GM19025 (cell line): ENCODE results near the gene AKAP6.

Experiments
- ATAC-seq: cut with Tn5 transposase; IDR thresholded peaks from one replicate; pipeline ENCODE4 v1.9.1; 2021; ENCODE audit warnings: mild to moderate bottlenecking, low read depth, moderate library complexity; ENCODE audit not compliant: unreplicated experiment

Gene AKAP6

DNA sequence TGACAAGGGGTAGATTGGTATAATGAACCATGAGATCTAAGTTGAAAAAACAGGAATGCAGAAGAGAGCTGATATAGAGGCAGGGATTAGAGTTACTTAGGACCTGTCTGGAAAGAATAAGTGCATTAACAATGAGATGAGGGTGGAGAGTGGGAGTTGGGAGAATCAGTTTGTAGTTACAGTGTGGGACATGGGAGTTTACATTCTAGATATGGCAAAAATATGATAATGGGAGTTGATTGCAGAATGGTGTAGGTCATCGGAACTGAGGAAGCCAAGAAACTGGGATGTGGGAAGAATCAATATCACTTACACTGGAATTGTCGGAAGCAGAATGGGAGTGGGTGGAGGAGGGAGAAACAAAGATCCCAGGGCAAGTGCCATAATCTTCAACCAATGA lies 308.5 kb downstream of the AKAP6 start:
- no peak for ATAC-seq

GRCh38 chr14:32639208-32639607 lies 310.1 kb downstream of the AKAP6 start:
- ATAC-seq = no peak

DNA sequence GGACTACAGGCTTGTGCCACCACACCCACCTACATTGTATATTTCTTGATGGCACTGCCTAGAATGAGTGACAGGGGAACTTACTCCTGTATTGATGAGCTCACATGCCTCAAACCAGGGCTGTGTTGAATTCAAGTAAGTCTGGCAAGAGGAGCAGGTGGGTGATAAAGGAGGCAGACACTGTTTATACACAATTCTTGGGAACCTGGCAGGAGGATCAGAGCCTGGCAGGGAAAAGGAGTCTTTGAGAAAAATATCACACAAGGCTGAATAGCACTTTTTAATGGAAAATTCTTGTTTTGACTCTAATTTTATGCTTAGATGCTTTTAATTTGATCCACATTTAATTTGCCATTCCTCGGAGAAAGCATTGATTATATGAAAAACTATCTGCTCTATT lies 316.5 kb downstream of the AKAP6 start:
- ATAC-seq = no peak

DNA sequence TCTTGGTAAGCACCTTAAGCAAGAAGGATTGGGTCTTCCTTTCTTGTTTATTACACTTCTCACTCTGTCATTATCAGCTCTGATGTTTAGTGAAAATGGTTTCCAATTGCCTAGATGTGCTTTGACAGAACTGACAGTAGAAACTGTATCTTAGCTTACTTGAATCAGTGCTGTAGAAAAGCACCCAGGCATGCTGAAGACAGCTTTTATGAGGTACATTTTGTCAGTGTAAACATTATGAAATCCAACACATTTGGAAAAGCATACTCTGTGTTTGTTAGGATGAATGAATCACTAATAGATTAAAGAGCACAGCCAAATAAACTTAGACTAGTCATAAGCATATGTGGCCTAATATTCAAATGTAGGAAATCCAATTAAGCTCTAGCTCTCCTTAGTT lies 319.3 kb downstream of the AKAP6 start:
- ATAC-seq = no peak

DNA sequence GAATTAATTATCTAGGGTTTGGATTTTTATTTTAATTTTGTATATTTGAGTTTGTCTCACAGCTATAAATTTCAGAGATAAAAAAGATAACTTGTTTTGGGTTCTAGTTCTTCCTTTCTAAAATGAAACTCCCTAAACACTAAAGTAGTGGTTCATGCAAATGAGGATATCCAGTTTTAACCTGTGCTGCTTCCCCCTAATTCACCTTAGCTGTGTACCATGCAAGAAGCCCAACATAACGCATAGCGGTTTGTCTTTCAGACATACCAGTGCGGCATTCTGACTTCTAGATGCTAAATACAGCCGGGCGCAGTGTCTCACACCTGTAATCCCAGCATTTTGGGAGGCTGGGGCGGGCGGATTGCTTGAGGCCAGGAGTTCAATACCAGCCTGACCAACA lies 320.9 kb downstream of the AKAP6 start:
- ATAC-seq = no peak

DNA sequence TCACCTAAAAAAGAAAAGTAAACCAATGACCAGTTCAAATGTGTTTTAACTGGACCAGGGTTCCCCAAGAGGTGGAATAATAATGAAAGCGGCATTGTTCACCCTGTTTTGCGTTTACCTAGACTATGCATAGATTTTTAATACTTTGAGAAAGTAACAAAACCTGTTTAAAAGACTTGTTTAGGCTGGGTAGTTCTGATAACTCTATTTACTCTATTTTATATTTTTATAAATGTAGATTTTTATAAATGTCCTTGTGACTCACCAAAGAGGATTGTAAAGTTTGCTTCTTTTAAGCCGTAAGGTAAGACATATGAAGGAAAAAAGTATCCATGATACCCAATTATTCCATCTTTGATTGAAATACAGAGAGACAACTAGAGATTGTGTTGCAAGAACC lies 321.6 kb downstream of the AKAP6 start:
- ATAC-seq = no peak

DNA sequence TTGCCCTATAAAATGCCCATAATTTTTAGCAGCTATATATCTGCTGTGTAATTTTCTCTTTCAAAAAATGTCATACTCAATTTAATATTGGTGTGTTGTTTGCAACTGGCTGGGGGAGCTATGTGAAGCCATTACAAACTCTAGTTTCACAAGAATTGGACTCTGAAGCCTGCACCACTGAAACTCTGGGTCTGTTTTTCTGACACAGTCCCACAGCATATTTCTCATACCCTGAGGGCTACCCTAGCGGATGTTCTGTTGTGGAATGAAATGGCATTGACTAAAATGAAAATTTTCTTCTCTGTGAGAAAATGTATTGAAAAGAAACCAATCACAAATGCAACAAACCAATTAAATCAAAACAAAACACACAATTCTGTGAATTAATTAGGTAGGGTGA lies 325.0 kb downstream of the AKAP6 start:
- ATAC-seq = no peak

DNA sequence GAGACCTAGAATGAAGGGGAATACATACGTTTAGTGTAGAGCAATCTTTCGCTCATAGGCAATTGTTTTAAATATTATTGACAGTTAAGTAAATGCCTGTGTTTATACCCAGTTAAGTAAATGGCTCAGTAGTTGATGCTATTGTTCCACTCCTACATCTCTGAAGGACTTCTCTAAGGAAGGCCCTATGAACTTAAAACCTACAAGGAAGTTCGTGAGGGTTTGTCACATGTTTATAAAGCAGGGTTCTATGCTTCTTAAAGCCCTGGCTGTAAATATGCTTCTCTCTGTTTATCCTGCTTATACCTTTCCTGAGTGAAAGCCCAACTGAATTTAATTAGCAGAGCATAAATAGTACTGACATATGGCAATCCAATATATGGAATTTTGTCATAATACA lies 327.5 kb downstream of the AKAP6 start:
- no peak for ATAC-seq

DNA sequence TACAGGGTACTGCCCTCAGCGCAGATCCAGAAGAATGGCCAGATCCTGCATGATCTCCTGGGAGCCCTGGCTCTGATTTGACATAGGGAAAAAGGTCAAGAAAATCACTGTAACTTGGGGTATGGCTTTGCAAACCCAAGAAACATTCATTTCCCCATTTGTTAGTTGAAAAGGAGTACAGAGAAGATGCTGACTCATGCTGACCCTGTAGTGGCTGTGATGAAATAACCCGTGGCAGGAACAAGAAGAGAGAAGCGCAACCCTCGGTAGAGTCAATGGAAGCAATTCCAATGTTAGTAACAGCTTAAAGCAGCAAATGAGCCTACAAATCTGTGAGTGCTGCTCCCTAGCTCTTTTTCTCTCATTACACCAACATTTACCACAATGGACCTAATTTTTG lies 328.0 kb downstream of the AKAP6 start:
- ATAC-seq = no peak

DNA sequence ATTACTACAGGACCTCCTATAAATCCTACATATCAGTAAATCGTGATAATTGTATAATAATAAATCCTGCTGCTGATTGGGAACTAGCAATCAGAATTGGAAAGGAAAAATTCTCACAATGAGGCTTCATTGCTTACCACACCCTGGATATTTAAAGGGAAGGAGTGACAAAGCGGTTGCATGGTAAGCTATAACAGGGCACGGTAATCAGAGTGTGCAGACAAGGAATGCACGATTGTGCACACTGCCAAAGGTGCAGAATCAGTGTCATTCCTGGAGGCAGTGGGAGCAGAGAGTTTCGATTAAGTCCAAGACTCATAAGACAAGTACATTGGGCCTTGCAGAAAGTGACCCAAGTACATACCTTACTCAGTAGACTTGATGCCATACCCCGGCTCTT lies 332.1 kb downstream of the AKAP6 start:
- ATAC-seq = no peak

GRCh38 chr14:32662211-32662610 lies 333.1 kb downstream of the AKAP6 start:
- no peak for ATAC-seq

GRCh38 chr14:32666308-32666707 lies 337.2 kb downstream of the AKAP6 start:
- ATAC-seq = no peak

- no peak for ATAC-seq
Measured at GRCh38 chr14:32667287-32667686, 338.2 kb downstream of the AKAP6 start.

GRCh38 chr14:32667791-32668190 lies 338.7 kb downstream of the AKAP6 start:
- no peak for ATAC-seq

DNA sequence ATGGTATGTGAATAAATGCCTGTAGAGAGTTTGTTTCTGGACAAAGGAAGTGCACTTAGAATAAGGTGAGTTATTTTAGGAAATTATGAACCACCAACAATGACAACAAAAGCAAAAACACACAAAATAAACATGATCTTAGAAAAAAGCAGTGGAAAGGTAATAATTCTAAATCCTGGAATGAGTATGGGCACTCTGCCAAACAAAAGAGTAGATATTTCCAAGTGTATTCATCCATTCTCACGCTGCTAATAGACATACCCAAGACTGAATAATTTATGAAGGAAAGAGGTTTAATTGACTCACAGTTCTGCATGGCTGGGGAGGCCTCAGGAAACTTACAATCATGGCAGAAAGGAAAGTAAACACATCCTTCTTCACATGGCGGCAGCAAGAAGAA lies 340.3 kb downstream of the AKAP6 start:
- no peak for ATAC-seq

DNA sequence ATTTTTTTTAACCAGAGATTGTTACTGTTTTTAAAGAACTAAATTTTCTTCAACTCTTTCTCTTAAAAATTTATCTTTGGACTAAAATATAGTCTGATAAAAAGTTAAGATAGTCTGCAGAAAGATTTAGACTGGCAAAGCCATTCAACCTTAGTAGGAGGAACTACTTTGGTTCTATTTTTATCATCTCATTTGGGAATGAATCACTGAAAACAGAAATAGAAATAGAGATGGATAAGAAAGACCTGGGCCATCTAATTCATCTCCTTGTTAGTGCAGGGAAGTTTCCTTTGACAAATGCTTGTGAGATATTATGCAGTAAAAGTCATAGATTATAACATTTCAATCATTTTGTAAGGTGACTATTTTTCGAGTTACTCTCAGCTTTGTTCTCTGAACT lies 346.3 kb downstream of the AKAP6 start:
- ATAC-seq = no peak

DNA sequence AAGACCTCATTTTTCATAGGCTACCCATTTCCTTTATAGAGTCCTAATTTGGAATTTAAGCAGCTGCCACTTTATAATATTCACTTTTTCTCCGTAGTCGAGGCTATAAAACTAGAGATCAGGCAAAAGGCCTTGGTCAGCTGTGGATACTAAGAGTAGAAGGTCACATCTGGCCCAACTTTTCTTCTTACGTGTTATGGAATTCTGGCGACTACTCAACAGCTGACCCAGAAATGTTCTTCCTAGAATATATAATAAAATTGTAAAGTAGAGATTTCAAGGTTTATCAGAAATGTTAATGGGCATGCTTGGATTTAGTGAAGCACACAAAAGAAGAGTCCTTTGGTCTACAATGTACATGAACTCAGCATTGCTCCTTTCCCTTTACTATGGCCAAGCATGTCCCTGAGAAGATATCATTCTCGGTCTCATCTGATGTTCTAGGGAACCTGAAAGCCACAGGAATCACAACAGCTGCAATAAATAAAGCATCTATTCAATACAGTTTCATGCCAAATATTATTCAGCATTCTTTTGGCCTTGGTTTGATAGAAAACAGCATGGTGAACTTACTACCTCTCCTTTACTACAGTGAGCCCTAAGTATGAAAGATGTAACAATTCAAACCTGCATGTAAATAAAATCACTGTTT lies 348.2 kb downstream of the AKAP6 start:
- ATAC-seq = no peak

DNA sequence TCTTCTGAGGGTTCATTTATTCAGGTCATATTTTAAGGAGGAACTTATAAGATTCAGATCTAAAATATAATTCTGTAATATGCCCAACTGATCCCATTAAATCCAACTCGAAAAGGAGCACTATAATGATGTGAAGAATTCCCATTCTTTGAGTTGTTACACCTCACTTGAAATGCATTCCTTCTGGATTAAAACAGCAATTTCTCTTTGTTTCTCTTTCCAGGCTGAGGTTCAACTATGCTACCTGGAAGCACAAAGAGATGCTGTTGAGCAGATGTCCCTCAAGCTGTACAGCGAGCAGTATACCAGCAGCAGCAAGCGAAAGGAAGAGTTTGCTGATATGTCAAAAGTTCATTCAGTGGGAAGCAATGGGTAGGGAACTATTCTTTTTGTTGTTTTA lies 349.0 kb downstream of the AKAP6 start:
- no peak for ATAC-seq

DNA sequence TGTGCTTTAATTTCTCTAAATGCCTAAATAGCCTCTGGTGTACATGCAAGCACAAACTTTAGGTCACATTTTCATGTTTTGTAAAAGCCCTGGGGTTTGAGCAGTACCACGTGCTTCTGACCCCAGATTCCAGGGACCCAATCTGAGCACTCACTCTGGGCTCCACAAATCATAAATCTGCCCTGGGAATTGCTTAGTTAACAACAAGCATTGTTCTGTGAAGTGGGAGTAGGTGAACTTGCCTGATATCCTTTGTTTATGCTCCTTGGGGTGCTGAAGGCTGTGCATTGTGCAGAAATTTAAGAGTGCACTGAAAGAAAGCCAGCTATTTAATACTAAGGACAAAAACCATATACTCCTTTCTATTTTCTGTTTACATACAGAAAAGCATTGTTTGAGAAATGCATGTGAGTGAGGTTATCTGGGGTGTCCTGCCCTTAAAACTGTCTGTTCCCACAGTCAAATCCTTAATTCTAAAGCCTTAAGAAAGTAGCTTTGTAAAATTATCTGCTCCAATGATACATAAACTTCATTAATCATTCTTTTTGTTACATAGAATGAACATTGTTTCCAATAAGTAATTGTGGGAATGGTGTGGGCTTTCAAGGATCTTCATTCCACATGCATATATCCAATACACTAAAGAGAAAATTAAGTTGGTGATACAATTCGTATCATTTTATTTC lies 351.0 kb downstream of the AKAP6 start:
- ATAC-seq = no peak

DNA sequence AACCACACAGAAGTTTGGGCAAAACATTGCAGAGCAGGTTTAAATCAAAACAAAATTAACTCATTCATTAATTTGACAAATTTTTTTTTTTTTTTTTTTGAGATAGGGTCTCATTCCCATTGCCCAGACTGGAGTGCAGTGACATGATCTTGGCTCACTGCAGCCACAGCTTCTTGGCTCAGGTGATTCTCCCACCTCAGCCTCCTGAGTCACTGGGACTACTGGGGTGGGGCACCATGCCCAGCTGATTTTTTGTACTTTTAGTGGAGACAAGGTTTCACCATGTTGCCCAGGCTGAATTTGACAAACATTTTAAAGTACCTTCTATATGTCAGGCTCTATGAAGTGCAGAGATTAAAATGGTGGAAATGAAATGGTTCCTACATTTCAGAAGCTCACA lies 352.5 kb downstream of the AKAP6 start:
- no peak for ATAC-seq

DNA sequence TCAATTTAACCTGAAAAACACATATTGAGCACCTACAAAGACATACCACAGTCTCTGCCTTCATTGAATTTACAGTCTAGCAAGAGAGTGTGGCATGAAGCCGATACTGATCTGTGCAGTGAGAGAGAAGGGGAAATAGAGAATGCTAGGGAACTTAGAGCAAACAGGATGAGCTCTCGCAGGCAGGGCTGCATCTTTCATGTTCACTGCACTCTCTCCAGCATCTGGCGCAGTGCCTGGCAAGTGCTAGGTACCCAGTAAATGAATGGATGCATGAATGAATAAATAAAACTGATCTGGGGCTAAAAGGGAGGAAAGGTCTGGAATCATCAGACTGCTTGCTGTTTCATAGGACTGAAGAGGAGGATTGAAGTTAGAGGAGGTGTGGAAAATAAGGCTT lies 353.1 kb downstream of the AKAP6 start:
- no peak for ATAC-seq

DNA sequence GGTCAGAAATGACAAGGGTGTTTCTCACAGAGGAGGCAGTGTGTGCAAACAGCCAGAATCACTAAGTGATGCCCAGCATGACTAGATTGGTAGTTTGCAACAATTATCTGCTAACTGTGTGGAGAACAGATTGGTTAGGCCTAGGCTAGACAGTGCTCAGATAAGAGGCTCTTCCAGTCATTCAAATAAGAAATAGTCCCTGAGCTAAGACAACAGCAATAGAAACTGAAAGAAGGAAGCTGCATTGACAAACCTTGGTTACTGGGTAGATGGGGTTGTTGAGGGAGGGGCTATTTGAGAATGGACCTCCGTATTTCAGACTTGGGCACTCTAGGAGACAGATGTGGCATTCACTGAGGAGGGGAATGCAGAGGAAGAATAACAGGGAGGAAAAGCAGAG lies 354.6 kb downstream of the AKAP6 start:
- no peak for ATAC-seq

DNA sequence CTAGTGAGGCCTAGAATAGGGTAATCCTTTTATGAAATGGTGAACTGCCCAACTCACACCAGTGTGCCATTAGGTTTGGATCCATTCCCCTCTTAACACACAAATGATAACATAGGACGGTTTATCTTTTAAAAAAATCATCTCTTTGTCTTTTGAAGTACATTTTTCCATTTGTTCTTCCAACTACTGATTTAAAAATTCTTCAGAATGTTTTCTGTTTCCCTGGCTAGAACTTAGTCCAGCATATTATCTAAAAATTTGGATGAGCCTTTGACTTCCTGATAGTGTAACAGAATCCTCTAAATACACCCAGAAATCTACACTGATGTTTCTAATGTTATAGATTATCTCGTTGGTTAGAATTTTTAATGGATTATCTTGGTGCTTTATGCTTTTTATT lies 359.8 kb downstream of the AKAP6 start:
- ATAC-seq = no peak
